ENCODE results near the gene PPP2R5E.

DNA sequence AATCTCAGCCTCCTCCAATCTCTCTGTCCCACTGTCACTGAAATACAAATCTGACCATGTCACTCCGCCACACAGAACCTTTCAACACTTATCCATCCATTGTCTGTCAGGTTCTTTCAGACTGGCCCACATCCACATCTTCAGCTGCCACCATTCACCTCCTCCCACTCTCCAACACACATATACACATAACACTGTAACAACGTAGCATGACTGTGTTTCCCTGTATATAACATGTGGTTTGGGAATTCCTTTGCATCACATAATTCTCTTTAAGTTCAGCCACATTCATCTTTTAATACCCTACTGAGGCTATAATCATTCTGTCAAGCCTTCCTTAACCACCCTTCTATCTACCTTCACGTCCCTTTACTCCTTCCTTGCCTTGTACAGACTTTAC, 99.2 kb downstream of the PPP2R5E start:
- no peak for TF ChIP-seq EZH2phosphoT487 (IDR thresholded peaks at IDR 0.05; ENCODE audit: insufficient read depth, low read depth)
- TF ChIP-seq EZH2 (IDR thresholded peaks at IDR 0.05; ENCODE audit: insufficient read depth, poor library complexity, severe bottlenecking), result no peak

Data from GM23248 (cell line).